GM21367 (cell line): ENCODE data around the gene AVEN.
"Not testable (repeated sequence)": the region's sequence is repeated elsewhere in the genome, so short reads cannot be mapped to it uniquely, and the experiment has no call there.

ENCODE experiments used
- ATAC-seq: cut with Tn5 transposase; IDR thresholded peaks from one replicate; pipeline ENCODE4 v1.9.1; 2021; ENCODE audit not compliant: unreplicated experiment

Gene AVEN

GRCh38 chr15:34043391-34043790 is 4.4 kb upstream of the AVEN start:
- no peak for ATAC-seq

- no peak for ATAC-seq
Measured at GRCh38 chr15:34039790-34040113, 748 bp upstream of the AVEN start.

- ATAC-seq = peak; percentile 46
Measured at GRCh38 chr15:34038023-34038870, 757 bp downstream of the AVEN start.

GRCh38 chr15:34031987-34032760 is 6.8 kb downstream of the AVEN start:
- no peak for ATAC-seq

GRCh38 chr15:34027606-34028005 is 11.4 kb downstream of the AVEN start:
- no peak for ATAC-seq

- ATAC-seq = no peak
Measured at GRCh38 chr15:34025252-34025651, 13.8 kb downstream of the AVEN start.

- ATAC-seq = no peak
Measured at GRCh38 chr15:34023907-34024306, 15.1 kb downstream of the AVEN start.

GRCh38 chr15:34019369-34019990 is 19.5 kb downstream of the AVEN start:
- ATAC-seq = no peak

- not testable (repeated sequence) for ATAC-seq
Measured at GRCh38 chr15:34018738-34019137, 20.3 kb downstream of the AVEN start.

GRCh38 chr15:34018021-34018645 is 20.9 kb downstream of the AVEN start:
- no peak for ATAC-seq

- no peak for ATAC-seq
Measured at GRCh38 chr15:34014556-34014955, 24.4 kb downstream of the AVEN start.

GRCh38 chr15:34013746-34014145 is 25.3 kb downstream of the AVEN start:
- no peak for ATAC-seq

- ATAC-seq = no peak
Measured at GRCh38 chr15:34012461-34013028, 26.5 kb downstream of the AVEN start.

GRCh38 chr15:34011481-34011880 is 27.5 kb downstream of the AVEN start:
- ATAC-seq = no peak

- ATAC-seq = no peak
Measured at GRCh38 chr15:34010921-34011320, 28.1 kb downstream of the AVEN start.

GRCh38 chr15:34009656-34010055 is 29.3 kb downstream of the AVEN start:
- no peak for ATAC-seq

- ATAC-seq = no peak
Measured at GRCh38 chr15:34006381-34006780, 32.6 kb downstream of the AVEN start.

- ATAC-seq = no peak
Measured at GRCh38 chr15:34001536-34001935, 37.5 kb downstream of the AVEN start.

- ATAC-seq = not testable (repeated sequence)
Measured at GRCh38 chr15:33995666-33996065, 43.3 kb downstream of the AVEN start.

- no peak for ATAC-seq
Measured at GRCh38 chr15:33994005-33994615, 44.9 kb downstream of the AVEN start.

- no peak for ATAC-seq
Measured at GRCh38 chr15:33988384-33988783, 50.6 kb downstream of the AVEN start.
